Astrocyte (in vitro differentiated cells and primary cell): ENCODE data around the gene KDM4F.

Experiments used
- EZH2 ChIP-seq: IDR thresholded peaks from 2 replicates; pipeline ENCODE4 v1.6.1; 2012; ENCODE audit warnings: mild to moderate bottlenecking, low read length, inconsistent platforms; ENCODE audit not compliant: insufficient read depth
- TF ChIP-seq, protein P1 (sequence below): IDR thresholded peaks from 2 replicates; pipeline ENCODE4 v1.5.1; 2011; ENCODE audit warnings: low read depth, mild to moderate bottlenecking, inconsistent platforms, low read length, moderate library complexity; ENCODE audit not compliant: insufficient read depth

DNA sequence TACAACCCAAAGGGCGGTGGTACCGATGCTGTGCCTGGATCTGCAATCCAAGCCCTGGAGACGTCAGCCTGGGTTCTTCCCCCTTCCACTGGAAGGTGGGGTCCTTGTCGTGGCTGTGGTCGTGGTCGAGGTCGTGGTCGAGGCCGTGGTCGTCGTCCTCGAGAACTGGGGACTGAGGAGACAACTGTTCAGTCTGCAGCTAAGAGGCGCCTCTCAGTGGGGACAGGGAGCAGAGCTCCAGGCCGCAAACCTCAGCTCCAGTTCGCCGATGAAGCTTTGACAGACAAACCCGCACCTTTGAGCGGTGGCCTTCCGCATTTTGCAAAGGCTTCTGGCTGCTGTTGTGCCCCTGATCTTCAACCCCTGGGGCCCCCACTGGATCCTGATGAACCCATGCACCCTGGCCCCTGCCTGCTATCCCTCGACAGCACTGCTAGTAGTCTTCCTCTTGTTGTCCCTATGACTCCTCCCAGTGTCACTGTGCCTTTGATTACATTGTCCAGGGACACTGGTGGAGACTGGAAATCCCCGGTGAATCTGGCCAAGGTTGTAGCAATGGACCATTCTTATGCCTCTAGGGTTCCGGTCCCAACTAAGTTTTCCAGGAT lies 1.5 kb downstream of the KDM4F start:
- TF ChIP-seq, protein P1, sequence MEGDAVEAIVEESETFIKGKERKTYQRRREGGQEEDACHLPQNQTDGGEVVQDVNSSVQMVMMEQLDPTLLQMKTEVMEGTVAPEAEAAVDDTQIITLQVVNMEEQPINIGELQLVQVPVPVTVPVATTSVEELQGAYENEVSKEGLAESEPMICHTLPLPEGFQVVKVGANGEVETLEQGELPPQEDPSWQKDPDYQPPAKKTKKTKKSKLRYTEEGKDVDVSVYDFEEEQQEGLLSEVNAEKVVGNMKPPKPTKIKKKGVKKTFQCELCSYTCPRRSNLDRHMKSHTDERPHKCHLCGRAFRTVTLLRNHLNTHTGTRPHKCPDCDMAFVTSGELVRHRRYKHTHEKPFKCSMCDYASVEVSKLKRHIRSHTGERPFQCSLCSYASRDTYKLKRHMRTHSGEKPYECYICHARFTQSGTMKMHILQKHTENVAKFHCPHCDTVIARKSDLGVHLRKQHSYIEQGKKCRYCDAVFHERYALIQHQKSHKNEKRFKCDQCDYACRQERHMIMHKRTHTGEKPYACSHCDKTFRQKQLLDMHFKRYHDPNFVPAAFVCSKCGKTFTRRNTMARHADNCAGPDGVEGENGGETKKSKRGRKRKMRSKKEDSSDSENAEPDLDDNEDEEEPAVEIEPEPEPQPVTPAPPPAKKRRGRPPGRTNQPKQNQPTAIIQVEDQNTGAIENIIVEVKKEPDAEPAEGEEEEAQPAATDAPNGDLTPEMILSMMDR: no peak
- TF ChIP-seq EZH2: no peak
